Astrocyte of the spinal cord (primary cell): ENCODE results near the gene ENTPD8.

Experiments
- DNase-seq: peaks from one replicate; pipeline ENCODE4 v3.0.0; 2011; ENCODE audit warnings: low read depth, low spot score
- H3K4me3 ChIP-seq: 2 replicates; pipeline ENCODE4 v1.5.1; 2011; ENCODE audit warnings: low read depth, mild to moderate bottlenecking, low read length, moderate library complexity
- CTCF ChIP-seq: IDR thresholded peaks from 2 replicates; pipeline ENCODE4 v1.5.1; 2012; ENCODE audit warnings: low read depth, mild to moderate bottlenecking, low read length, inconsistent platforms
- in situ Hi-C: cut with HindIII; loops from 2 replicates; pipeline ENCODE4 v1.10.0; 2017; ENCODE audit warnings: low sequenced_read_pairs

The ENTPD8 gene

DNA sequence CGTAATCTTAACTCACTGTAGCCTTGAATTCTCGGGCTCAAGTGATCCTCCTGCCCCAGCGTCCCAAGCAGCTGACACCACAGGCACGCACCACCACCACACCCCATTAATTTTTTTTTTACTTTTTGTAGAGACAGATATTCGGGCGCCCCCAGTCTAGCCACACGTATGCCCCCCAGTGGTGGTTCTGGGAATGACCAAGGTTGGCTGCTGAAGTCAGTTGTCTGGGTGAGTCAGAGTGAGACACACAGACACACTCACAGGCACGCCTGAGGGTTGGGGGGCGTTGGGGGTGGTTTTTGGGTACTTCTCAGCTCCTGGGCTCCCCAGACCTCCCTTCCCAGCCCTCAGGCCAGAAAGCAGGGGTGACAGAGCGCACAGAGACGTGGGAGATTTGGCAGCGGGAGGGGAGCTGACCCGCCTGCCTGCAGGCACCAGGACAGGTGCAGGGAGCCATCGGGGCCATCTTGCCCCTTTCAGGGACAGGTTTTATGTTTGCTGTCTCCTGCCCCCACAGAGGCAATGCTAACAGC, 4.2 kb upstream of the ENTPD8 start:
- peak; percentile 75 for DNase-seq
- peak; percentile 88 for TF ChIP-seq CTCF
- in situ Hi-C loops, result no loop called here

DNA sequence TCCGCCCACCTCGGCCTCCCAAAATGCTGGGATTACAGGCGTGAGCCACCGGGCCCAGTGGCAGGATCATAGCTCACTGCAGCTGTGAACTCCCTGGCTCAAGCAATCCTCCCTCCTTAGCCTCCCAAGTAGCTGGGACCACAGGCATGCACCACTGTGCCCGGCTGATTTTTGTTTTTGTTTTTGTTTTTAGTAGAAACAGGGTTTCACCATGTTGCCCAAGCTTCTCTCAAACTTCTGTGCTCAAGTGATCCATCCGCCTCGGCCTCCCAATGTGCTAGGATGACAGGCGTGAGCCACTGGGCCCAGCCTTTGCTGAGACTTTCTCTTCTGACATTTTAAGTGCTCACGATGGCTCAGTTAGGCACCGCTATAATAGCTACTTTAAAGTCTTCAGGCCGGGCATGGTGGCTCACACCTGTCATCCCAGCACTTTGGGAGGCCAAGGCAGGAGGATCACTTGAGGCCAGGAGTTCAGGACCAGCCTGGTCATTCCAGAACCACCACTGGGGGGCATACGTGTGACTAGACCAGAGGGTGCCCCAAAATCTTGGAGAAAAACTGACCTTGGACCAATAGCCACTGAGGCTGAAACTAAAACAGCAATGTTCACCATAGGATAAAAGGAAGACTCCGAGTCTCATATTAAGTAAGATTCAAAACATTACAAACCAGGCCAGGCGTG, 3.1 kb upstream of the ENTPD8 start:
- in situ Hi-C loops, result no loop called here

More for the DNA sequence above, 4.2 kb upstream of the ENTPD8 start:
- no peak overlapping the region for H3K4me3 ChIP-seq

DNA sequence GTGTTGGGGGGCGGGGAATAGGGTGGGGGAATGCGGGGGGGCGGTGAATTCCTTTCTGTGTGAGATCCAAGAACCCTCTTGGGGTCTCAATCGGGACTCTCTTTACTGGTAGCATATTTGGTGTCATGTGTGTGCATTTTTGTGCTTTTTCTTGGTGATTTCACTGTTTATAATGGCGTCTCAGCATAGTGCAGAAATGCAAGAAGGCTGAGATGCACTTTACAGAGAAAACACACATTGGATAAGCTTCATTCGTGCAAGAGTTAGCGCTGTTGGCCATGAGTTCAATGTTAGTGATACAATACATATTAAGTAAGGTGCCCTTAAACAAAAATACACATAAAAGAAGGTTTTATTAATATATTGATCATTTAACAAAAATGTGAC, 771 bp upstream of the ENTPD8 start:
- no peak for TF ChIP-seq CTCF
- DNase-seq, result no peak
- no peak overlapping the region for H3K4me3 ChIP-seq
- in situ Hi-C loops, result no loop called here

More for the DNA sequence above, 3.1 kb upstream of the ENTPD8 start:
- no peak for TF ChIP-seq CTCF
- H3K4me3 ChIP-seq, result no peak overlapping the region
- DNase-seq, result no peak

DNA sequence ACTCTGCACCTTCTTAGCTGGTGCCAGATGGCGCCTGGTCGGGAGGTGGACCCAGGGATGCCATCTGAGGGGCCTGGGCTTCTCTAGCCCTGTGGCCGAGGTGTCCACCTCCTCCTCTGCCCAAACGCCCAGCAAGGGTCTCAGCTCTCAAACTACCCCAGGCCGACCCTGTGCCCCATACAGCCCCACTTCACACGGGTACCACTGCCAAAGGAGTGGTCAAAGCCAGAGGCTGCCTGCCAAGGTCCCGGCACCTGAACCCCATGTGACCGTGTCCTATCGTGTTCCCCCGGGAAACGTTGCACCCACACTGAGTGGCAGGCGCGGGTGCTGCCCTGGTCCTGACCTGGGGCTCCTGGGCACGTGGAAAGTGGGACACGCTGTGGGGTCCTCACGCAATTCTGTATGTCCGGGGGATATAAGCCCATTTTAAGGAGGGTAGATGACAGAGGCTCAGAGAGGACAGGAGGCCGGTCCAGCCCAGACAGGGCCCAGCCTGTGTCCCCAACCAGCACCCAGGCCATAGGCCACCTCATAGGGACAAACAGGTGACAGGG, 1.9 kb downstream of the ENTPD8 start:
- DNase-seq, result no peak
- in situ Hi-C loops, result no loop called here
- TF ChIP-seq CTCF, result no peak
- no peak overlapping the region for H3K4me3 ChIP-seq

DNA sequence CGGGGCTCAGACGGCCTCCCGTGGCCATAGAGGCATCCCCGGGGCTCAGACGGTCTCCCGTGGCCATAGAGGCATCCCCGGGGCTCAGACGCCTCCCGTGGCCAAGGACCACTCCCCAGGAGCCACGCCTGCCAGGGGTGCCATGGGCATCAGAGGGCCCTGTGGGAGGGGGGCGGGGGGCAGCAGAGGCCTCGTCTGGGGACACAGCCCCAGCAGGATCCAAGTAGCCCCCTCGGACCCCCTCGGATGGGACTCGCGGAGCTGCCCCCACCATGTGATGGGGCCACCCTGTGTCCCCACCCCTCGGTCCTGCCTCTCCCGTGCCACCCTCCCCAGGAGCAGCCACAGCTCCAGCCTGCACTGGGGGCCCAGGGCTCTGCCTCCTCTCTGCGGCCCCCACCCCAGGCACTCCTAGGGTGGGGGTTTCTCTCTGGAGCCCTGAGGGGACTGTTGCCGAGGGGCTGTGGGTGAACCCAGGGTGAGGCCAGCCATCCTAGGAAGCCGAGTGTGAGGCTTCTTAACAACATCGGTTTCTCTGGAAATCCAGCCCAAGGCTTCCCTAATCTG, 2.5 kb downstream of the ENTPD8 start:
- no peak overlapping the region for H3K4me3 ChIP-seq
- TF ChIP-seq CTCF, result no peak
- in situ Hi-C loops, result no loop called here
- no peak for DNase-seq

DNA sequence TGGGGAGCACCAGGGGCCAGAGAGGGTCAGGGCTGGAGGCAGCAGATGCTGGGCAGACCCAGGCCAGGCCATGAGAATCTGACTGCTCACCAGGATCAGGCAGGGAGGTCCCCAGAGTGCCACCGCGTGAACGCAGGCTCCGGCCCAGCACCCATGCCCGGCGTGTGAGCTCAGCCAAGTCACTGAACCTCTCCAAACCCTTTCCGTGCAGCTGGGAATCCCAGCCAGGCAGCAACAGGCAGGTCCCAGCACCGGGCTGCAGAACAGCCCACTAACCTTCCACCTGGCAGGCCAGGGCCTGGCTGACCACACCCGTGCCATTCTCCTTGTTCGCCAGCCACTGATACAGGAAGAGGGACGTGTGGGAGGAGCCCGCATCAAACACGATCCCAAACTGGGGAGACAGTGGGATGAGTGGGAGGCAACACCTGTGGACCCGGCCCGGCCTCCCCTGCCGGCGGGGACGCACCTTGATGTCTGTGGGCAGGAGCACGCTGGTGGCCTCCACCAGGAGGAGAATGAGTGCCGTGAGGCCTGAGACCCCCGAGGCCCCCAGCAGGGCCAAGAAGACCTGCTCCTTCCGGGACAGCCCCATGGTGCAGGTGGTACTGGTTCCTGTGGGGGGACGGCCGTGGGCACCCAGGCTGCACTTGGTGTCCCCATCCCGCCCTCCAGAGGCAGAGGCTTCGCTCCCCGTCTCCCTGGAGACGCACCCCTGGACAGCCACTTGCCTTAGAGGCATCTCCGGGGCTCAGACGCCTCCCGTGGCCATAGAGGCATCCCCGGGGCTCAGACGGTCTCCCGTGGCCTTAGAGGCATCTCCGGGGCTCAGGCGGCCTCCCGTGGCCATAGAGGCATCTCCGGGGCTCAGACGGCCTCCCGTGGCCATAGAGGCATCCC, 3.2 kb downstream of the ENTPD8 start:
- no peak for TF ChIP-seq CTCF
- H3K4me3 ChIP-seq, result no peak overlapping the region
- DNase-seq, result no peak
- in situ Hi-C loops, result no loop called here
